Breast epithelium (tissue), 3 donors: ENCODE measurements around the gene SIGLEC10.

ENCODE experiments used
- POLR2AphosphoS5 ChIP-seq, 3 donors: sonication (generic); formaldehyde crosslinking; IDR thresholded peaks; one replicate each; pipeline ENCODE4 v1.6.1; 2017; ENCODE audit warnings: antibody characterized with exemption in 3 of 3
- TF ChIP-seq, protein P1 (sequence below), 3 donors: fragments of 450-650 bp; IDR thresholded peaks; one replicate each; pipeline ENCODE4 v1.5.1; 2016 to 2017; ENCODE audit warnings: antibody characterized with exemption in 3 of 3, mild to moderate bottlenecking in 3 of 3, moderate library complexity in 3 of 3

DNA sequence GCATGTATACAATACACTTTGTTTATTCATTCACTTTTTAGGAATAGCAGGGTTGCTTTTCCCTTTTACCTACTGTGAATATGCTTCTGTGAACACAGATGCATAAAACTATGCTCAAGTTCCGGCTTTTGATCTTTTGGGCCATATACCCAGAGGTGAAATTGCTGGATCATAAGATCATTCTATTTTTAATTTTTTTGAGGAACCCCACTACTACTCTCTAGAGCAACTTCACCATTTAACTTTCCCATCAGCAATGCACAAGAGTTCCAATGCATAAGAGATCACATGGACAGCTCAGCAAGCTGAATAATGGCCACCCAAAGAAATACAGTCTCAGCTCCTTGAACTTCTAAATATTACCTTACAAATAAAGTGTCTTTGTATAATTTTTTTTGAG, 17.0 kb upstream of the SIGLEC10 start:
- TF ChIP-seq, protein P1, sequence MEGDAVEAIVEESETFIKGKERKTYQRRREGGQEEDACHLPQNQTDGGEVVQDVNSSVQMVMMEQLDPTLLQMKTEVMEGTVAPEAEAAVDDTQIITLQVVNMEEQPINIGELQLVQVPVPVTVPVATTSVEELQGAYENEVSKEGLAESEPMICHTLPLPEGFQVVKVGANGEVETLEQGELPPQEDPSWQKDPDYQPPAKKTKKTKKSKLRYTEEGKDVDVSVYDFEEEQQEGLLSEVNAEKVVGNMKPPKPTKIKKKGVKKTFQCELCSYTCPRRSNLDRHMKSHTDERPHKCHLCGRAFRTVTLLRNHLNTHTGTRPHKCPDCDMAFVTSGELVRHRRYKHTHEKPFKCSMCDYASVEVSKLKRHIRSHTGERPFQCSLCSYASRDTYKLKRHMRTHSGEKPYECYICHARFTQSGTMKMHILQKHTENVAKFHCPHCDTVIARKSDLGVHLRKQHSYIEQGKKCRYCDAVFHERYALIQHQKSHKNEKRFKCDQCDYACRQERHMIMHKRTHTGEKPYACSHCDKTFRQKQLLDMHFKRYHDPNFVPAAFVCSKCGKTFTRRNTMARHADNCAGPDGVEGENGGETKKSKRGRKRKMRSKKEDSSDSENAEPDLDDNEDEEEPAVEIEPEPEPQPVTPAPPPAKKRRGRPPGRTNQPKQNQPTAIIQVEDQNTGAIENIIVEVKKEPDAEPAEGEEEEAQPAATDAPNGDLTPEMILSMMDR (IDR thresholded peaks at IDR 0.05): no peak
- TF ChIP-seq POLR2AphosphoS5 (IDR thresholded peaks at IDR 0.05): no peak
